SW480 (cell line): ENCODE results near the gene CAMTA1.

Experiments used
- DNase-seq: peaks from one replicate; pipeline ENCODE4 v3.0.0-alpha.2; 2016; ENCODE audit warnings: low spot score

Gene CAMTA1

GRCh38 chr1:7287013-7287412, 501.8 kb downstream of the CAMTA1 start:
- DNase-seq: no peak

GRCh38 chr1:7288992-7289391, 503.7 kb downstream of the CAMTA1 start:
- no peak for DNase-seq

- DNase-seq: peak; percentile 13
Observed at GRCh38 chr1:7289694-7290093, 504.4 kb downstream of the CAMTA1 start.

GRCh38 chr1:7290971-7291970, 506.0 kb downstream of the CAMTA1 start:
- DNase-seq: no peak

DNA sequence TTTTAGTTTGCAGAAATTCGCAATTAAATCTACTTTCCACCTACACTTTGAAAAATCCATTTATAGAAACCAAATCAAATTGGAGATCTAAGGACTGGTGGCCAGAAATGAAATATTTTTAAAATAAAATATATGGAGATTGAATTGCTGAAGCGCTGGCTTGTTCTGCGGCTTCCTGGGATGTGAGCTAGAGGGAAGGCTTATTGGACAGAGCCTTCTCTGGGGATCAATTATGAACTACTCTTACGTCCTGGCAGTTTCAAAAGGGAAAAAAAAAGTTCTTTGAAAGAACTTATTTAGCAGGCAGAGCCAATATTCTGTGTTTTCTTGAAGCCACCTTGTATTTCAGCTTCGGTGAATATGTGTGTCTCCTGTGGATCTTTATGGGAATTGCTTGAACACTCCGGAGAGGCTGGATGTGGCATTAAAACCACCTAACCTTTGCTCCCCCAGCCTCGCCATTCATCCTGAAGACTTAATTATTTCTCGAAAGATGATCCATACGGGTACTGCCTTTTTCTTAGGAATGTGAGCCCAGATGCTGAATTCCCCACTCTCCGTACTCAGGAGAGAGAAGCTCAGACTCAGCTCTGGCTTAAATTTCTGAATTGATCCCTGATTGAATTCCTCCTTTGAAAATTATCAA, 506.9 kb downstream of the CAMTA1 start:
- DNase-seq: no peak

GRCh38 chr1:7292714-7293419, 507.6 kb downstream of the CAMTA1 start:
- no peak for DNase-seq

DNA sequence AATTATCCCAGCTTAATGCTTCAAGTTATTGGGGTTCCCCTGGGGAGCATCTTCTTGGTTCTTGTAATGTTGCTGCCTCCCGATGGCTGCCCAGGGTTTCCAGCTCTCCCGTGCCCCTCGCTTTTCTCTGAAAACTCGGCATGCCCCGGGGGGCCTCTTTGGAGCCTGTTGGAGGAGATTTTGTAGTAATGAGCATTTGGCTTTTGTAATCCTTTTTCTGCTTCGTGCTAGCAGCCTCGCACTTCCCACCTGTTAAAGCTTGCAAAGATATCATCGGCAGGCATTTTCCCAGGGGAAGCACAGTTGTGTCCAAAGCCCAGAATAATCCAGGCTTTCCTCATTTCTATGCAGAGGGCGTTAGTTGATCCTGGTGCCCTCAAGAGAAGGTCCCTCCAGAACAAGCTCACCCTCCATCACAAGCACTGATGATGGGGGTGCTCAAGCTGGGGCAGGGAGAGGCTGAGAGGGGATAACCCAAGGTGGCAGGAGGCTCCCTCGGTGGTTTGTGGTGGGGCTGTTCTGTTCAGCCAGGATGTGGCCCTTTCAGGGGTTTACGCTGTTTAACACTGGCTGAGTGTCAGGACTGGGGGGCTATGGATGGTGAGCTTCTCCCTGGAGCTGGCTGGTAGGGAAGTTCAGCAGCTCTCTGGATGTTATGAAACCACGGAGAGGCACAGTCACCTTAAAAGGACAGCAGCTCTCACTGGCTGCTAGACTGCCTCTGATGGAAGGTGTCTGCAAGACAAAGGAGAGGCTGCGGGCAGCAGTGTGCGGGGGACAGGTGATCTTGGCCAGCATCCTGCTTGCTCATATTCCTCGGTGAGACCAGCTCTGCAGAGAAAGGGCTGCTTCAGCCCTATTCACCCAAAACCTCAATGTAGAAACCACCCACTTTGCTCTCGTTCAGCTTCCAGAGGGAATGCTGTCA, 508.7 kb downstream of the CAMTA1 start:
- DNase-seq: no peak

DNA sequence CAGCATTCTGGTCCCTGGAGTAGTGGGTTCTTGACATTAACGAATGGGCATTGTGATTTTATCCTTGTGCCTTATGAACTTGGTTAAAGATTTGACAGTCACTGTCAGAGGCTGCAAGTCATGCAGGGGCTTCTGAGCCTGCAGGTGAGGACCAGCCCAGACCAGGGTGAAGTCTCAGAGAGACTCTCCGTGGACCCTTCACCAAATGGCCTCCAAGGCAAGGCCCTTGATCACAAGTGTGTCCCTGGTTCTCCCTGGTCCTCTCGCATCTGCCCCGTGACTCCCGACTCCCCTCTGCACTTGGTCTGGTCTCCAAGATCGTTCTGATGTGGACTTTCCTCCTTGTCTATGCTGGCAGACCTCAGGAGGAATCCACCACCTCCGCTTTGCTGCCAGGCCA, 509.4 kb downstream of the CAMTA1 start:
- DNase-seq: no peak

GRCh38 chr1:7295946-7296345, 510.7 kb downstream of the CAMTA1 start:
- DNase-seq: no peak

DNA sequence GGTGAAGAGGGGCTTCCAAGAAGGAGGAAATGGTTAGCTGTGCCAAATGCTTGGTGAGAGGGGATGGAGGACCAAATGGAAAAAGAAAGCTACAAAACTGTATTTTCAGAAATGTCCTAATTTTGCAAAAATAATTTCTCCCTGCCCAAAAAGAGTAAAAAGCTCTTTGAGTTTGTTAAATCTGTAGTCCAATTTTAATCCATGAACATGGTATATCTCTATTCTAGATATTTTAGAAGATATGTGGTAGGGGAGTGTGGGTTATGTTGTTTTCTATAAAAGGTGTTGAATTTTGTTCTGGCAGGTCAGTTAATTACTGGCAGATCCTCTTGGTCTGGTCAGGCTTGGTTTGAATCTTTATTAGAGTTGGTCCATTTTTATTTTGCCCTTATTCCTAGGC, 511.7 kb downstream of the CAMTA1 start:
- DNase-seq: no peak

DNA sequence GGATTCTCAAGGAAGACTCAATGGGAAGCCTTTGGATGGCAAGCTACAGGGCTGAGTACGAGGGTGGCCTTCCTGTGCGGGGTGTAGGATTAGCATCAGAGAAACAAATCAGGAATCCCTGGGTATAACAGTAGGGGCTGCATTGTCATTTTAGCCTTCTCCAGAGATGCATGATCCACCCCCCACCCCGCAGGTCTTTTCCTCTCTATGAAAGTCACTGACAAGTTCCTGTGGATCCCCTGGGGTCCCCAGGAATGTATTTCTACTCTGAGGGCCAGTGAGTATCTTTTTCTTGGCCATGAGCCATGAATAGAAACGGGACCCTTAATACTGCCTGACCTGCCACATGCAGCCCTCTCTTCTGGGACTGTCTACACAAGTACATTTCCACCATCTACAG, 512.9 kb downstream of the CAMTA1 start:
- no peak for DNase-seq

- DNase-seq: no peak
Observed at GRCh38 chr1:7298749-7299151, 513.5 kb downstream of the CAMTA1 start.

DNA sequence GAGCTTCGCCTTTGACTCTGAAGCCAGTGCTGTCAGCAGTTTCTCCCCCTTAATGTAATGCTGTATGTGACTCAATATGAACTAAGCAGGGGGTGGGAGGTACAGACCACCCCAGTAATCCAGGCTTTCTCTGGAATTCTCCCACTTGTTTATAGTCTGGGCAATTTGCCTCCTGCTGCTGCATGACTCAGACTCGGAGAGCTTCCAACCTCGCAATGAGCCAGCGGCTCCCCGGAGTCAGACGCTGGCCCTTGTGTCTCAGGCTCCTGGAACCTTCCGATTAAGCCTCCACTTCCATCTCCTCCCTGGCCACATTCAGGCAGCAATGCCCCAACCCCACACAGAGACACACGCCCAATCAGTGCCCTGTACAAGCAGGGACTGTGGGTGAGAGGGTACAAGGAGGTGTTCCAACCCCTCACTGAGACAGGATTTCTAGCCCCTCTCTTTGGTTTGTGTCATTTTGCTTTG, 514.1 kb downstream of the CAMTA1 start:
- peak; percentile 33 for DNase-seq

DNA sequence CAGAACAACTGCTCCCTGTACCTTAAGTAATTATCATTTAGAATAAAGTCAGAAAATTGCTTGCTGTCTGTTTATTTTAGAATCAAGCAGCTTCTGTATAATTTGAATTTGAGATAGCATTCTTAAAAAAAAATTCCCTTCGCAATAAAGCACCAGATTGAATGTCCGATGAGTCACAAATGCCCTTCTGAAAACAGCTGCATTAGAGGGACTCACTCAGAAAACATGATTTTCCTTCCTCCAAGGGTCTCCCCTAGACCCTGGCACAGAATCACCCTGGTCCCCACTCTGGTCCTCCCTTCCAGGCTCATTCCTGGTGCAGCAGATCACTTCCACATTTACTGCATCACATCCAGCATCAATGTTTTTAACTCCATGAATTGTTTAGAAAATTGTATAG, 514.7 kb downstream of the CAMTA1 start:
- no peak for DNase-seq

DNA sequence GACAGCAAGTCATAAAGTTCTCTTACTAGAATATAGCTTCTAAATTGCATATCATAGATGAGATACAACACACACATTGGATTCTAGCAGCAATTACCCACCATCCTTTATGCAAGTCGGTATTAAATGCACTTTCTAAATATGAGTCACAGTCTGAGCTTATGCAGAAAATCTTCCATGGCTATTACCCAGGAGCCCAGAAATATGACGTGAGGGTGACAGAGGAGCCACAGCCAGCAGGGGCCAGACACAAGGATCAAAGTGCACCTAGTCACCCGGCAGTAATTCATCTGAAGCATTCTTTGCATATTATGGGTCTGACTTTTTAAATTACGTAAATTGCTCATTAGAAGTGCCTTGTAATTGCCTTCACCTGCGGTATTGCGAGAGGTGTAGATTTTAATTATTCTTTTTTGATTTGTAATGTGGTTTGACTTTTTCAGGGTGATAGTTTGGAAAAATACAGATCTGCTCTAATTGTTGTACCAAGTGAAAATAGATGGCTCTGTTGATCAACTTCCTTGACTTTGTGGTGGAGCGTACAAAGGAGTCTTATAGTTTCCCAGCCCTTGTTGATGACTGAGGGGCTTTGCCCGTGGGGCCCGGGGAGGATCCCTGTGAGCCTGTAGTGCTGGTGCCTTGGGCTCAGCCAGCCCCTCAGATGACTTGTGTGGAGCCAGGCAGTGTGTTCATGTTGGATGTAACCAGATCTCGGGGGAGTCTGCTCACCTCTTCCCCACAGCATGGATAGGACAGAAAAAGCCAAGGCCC, 515.8 kb downstream of the CAMTA1 start:
- DNase-seq: peak; percentile 93

DNA sequence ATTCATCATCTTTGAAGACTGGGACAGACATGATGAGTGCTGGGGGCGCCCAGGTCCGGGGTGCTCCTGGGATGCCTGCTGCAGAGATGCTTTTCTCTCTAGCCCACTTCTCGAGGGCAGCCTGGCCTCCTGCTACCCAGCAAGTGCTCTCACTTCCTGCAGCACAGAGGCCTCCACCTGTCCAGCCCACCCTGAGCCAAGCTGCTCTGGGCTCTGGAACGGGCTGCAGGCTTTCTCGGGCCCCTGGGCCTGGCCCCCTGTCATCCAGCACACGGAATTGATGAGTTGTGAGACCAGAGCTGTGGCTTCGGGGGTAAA, 516.4 kb downstream of the CAMTA1 start:
- no peak for DNase-seq

DNA sequence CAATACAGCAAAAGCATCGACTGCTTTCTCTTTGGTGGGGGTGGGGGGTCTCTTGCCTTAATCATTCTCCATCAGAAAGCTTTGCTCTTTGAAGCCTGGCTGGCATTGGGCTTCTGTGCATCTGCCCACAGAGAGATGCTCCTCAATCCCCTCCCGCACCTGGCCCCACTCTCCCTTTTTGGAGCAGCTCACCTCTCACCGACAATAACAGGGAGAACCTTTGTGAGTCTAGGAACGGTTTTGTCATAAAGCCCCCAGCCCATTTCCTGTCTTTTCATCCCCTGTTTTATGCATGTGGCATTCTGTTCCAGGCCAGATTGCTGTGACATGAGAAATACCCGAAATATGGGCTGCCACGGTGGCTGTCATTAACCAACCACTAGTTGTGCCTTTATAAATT, 516.9 kb downstream of the CAMTA1 start:
- DNase-seq: no peak

DNA sequence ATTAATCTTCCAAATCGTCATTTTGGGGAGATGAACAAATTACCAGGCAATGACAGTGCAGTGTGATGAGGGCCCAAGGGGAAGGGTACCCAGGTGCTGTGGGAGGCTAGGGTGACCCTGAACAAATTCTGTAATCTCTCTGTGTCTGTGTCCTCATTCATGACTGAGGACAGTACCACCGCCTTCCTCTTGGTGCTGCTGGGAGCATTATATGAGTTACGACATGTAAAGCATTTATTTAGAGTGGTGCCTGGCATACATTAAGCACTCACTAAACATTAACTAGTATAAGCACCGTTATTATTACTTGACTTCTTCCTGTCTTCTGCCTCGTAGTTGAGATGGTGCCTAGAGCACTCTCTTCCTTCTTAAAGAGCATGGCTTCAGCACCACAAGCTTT, 517.6 kb downstream of the CAMTA1 start:
- DNase-seq: peak; percentile 34

- DNase-seq: no peak
Observed at GRCh38 chr1:7303554-7304317, 518.5 kb downstream of the CAMTA1 start.

DNA sequence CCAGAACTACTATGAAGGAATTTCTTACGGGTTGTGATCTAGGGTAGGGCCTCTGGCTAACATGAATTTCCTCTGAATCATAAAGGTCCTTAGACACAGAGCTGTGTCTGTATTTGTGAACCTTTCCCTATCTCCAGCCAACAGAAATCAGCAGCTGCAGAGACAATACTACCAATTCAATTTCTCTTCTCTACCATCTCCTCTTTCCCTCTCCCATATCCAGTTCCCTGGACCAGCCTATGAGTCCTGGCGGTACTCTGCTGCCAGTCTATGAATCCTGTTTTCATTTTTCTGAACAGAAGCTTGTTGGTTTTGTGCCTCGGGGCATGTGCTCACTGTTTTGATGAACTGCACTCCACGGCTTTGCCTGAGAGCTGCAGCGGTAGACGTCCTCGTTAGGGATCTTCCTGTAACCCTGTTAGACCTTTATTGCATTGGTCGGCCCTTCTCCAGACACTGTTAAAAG, 527.9 kb downstream of the CAMTA1 start:
- DNase-seq: peak; percentile 51
